HG02642 (cell line): ENCODE measurements around the gene ABCG2.

Source experiments
- ATAC-seq: cut with Tn5 transposase; IDR thresholded peaks from one replicate; pipeline ENCODE4 v1.9.1; 2021; ENCODE audit warnings: mild to moderate bottlenecking; ENCODE audit not compliant: unreplicated experiment, poor library complexity

ABCG2 gene

DNA sequence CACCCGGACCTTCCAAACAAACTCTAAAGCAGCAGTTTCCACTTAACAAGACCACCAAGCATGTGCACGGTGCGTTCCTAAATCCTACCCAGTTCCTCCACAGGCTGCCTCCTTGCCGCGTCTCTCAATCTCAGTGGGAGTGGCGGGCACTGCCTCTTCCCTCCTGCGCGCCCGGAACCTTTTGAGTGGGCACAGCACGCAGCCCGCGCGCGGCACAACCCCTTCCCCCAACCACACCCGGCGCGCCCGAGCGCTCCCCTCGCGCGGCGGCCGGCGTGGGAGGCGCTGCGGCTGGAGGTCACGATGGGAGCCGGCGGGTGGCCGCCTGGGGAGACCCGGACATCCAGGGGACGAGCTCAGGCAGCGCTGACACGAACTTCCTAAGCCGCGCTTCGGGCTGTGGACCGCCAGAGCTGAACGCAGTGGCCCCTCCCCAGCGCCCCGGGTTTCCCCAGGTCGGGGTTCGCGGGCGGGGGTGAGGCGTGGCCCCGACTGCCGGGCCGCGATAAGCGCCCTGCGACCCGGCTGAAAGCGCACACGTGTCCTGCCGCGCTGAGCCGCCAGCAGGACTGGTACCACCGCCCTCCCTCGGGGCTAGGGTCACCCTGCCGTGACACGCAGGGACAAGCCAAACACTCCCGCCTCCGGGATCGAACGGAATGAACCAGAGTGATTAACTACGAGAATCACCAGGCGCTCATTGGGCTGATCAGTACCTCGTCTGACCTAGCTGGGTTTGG, at the start of gene ABCG2:
ABCG2 (minus strand) TSS at position 151 of the 740 bp plus-strand sequence. CDS start 18,644 bp downstream, outside the sequence.
- ATAC-seq: peak; percentile 69

DNA sequence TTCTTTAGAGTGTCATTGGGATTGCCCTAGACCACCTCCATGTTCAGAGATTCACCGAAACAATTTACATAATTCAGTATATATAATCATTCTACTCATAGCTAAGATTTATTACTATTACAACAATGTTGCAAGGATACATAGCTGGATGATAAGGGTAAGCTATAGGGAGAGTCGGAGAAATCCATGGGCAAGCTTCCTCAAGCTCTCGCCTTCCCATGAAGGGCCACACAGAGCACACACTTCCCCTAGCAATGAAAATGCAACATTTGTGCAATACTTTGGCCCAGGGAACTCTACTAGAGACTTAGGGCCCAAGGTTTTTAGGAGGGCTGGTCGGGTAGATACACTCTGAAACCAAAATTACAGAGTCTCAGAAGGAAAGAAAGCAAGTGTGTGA, 49.7 kb upstream of the ABCG2 start:
- ATAC-seq: no peak

DNA sequence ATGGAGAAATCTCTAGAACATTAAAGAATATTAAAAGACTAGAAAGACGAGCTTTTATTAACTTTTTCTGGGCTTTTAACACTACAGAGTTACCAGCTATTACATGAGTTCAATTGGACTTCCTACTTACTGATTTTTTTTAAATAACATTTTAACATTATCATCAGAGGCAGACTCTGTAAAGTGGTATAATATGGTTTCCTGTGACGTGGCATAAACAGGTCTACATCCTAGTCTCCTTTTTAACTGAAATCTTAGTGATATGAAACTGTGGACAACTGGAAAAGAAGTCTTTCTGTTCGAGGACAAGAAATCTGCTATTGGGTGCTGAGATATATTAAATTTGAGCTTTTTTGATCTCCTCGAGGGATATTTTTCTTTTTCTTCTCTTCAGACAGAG, 48.7 kb upstream of the ABCG2 start:
- ATAC-seq: no peak

DNA sequence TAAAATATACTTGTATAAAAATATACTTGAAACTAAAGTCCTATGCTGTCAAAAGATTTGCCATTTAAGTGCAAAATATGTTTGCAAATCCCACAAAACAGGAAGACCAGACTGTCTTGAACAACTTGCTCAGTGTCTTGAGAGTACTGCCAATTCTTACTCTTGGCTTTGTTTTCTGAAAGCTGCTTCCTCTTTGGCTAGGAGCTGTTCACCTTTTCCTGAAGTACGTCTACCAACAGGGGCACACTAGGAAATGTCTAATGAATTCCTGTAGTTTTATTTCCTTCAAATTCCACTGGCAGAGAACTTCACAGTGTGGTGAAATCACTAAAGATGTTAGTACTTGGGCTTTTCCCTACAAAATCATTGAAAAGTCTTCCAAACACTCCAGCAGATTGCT, 46.4 kb upstream of the ABCG2 start:
- no peak for ATAC-seq

DNA sequence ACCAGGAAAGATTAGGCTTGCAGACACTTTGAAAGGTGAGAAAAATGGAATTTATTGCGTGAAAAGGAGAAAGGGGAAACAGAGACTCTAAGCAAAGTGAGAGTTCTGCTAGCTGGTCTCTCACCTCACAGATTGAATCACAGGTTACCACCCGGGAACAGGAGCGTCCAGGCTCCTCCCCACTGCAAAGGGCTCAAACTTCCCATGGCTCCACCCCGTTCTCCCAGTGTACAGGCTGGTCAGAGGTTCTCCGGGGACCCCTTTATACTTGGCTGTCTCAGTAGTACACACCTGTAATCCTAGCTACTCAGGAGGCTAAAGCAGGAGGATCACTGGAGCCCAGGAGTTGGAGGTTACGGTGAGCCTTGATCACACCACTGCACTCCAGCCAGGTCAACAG, 44.0 kb upstream of the ABCG2 start:
- ATAC-seq: no peak

DNA sequence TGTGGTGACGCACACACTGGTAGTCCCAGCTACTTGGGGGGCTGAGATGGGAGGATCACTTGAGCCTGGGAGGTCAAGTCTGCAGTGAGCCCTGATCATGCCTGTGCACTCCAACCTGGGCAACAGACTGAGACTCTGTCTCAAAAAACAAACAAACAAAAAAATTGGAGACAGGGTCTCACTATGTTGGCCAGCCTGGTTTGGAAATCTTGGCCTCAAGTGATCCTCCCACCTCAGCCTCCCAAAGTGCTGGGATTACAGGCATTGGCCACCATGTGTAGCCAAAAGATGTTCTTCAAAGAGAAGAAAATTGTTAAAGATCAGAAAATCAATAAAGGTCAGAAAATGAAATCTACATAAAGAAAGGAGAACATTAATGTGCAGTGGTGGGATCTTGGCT, 41.7 kb upstream of the ABCG2 start:
- ATAC-seq: no peak

DNA sequence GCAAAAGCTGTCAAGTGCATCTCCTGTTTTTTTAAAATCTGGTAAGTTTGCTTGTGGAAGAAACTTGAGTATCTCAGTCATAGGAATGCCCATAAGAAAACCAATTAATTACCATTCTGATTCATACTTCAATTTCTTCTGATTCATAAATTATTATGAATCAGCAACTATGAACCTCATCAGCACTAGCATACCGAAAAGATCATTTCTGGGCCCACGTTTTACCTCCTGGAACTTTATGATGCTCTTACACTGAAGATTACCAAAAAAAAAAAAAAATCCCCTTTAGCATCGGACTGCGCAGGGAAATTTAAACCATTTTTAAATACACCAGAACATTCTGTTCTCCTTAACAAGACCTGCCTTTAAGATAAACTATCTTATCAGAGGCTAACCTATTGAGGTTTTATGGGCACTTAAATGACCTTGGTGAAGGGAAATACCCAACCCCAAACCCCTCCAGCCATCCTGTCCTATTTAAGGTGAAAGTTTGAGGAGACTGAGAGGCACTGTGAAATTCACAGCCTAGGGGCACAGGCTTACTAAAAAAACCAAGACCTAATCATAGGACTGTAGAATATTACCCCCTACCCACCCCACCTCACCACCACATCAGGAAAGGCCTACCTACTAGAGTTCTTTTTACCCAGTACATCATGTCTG, 38.2 kb upstream of the ABCG2 start:
- ATAC-seq: no peak

DNA sequence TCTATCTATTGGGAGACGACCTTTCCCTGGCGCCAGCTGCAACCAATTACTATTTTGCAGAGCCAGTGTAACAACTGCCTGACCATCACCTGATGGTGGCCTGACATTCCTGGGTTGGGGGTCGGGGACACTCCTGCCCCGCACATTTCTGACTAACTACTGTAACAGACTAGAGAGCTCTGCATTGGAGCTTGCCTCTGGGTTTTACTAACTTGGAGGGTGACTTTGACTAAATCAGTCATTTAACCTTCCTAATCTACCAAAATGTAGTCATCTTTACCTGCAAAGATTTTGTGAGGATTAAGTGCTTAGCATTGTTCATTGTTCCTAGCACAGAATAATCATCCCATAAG, 37.5 kb upstream of the ABCG2 start:
- ATAC-seq: no peak

DNA sequence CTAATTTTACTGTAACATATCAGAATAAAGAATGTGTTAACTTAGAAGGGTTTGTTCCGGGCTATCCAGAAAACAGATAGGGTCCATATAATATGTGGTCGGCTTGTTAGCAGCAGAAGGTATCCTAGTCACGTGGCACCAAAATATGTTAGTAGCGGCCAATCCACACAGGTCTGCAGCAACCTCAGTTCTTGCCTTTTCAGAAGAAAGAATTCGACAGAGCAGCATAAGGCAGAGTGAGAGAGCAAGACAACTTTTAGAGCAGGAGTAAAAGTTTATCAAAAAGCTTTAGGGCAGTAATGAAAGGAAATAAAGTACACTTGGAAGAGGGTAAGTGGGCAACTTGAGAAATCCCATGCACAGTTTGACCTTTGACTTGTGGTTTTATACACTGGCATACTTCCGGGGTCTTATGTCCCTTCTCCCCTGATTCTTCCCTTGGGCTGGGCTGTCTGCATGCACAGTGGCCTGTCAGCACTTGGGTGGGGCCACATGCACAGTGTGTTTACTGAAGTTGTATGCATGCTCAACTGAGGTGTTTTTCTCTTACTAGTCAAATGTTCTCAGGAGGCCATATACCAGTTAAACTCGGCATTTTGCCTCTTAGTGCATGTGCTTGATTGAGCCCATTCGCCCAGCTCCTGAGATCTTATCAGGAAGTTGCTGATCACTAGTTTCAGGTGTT, 37.0 kb upstream of the ABCG2 start:
- no peak for ATAC-seq

DNA sequence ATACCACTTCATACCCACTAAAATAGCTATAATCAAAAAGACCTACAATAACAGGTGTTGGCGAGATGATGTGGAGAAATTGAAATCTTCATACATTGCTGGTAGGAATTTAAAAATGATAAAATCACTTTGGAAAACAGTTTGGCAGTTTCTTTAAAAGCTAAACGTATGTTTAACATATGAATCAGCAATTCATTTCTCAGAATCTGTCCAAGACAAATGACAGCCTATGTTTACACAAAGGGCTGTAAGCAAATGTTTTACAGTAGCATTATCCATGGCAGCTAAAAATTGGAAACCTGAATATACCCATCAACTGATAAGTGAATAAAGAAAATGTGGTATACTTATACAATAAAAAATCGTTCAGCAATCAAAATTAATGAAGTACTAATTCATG, 33.0 kb upstream of the ABCG2 start:
- no peak for ATAC-seq

DNA sequence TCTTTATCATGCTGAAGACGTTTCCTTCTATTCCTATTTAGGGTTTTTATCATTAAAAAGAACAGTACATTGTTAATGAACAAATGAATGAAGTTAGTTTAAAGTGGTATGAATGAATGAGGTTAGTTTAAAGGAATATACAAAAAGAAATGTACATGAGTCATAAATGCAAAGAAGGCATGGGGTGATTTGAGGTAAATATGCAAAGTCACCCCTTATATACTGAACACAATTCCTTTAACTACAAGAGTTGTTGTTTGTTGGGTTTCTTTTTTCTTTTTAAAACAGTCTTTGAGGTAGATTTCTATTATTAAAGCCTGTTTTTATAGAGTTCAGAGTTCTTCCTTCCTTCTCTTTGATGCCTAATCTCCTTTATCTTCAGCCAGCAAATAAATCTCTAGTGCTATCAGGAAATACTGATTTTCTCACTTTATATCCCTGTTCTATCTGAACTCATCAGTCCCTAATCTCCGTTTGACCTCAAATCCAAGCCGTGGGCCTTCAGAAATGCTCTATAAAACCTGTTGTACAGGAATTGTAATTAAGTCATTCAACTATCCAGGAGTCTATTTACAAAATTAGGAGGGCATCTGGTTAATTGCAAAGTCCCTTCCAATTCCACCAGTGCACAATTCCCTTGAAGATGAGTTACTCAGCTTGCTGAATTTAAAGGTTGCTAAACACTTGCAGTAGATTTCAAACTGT, 31.6 kb upstream of the ABCG2 start:
- no peak for ATAC-seq

DNA sequence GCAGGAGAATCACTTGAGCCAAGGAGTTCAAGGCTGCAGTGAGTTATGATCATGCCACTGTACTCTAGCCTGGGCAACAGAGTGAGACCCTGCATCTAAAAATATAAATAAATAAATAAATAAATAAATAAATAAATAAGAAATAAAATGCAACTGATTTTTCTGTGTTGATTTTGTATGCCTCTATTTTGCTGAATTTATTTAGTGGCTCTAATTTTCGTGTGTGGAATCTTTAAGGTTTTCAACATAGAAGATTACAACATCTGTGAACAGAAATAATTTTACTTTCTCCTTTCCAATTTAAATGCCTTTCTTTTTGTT, 30.9 kb upstream of the ABCG2 start:
- no peak for ATAC-seq

DNA sequence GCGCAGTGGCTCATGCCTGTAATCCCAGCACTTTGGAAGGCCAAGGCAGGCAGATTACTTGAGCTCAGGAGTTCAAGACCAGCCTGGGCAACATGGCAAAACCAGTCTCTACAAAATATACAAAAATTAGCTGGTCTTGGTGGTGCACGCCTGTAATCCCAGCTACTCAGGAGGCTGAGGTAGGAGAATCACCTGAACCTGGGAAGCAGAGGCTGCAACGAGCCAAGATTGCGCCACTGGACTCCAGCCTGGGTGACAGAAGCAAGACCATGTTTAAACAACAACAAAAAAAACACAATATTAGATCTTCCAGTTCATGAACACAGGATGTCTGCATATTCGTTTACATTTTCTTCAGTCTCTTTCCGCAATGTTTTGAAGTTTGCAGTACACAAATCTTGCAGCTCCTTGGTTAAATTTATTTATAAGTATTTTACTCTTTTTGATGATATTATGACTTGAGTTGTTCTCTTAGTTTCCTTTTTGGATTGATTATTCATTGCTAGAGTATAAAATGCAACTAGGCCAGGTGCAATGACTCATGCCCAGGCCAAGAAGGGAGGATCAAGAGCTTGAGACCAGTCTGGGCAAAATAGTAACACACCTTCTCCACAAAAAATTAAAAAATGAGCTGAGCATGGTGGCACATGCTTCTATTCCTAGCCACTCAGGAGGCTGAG, 30.4 kb upstream of the ABCG2 start:
- no peak for ATAC-seq

DNA sequence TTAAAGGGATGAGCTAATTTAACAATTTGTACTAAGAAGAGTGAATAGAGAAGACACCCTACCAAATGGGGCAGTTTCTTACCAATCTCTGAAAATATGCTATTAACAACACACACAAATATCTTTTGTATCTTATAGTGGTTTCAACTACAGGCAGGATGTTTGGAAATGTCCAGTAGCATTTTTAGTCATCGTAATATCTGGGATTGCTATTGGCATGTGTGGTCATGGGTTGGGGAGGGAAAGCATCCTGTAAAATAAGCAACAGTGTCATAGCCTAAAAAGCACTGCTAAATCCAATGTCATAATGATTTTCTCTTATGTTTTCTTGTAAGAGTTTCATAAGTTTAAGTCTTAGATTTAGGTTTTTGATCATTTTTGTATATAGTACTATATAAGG, 29.3 kb upstream of the ABCG2 start:
- no peak for ATAC-seq

DNA sequence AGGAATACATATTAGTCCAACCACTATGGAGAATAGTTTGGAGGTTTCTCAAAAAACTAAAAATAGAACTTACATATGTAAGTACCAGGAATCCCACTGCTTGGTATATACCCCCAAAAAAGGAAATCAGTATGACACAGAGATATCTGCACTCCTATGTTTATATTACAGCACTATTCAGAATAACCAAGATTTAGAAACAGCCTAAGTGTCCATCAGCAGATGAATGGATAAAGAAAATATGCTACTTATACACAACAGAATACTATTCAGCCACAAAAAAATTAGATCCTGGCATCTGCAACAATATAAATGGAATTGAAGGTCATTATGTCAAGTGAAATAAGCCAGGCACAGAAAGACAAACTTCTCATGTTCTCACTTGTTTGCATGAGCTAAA, 27.5 kb upstream of the ABCG2 start:
- no peak for ATAC-seq

DNA sequence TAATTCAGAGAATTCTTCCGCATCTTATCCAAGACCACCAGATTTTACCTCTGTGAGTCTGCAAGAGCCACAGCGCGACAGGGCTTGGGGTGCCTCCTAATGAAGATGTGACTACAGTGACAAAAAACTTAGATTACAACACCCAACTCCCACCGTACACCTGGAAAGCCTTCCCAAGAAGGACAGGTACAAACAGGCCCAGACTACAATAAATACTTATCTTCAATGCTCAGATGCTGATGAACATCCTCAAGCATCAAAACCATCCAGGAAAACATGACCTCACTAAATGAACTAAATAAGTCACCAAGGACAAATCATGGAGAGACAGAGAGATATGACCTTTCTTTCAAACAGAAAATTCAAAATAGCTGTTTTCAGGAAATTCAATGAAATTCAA, 20.8 kb upstream of the ABCG2 start:
- no peak for ATAC-seq

DNA sequence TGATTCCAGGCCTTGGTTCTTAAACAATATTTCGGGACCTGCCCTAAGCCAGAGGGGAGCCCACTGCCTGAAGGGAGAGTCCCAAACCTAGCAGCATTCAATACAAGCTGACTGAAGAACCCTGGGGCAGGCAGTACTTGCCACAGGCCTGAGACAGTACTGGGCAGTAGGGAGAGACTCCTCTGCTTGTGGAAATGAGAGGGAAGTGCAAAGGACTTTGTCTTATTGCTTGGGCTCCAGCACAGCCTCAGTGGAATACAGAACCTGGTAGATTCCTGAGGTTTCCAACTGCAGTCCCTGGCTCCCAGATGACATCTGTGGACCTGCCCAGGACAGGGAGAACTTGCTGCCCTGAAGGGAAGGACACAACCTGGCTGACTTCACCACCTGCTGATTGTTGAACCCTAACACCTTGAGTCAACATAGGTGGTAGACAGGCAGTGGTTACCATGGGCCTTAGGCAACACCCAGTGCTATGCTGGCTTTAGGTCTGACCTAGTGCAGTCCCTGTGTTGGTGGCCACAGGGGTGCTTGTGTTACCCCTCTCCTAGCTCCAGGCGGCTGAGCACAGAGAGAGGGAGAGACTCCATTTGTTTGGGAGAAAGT, 20.3 kb upstream of the ABCG2 start:
- ATAC-seq: no peak

DNA sequence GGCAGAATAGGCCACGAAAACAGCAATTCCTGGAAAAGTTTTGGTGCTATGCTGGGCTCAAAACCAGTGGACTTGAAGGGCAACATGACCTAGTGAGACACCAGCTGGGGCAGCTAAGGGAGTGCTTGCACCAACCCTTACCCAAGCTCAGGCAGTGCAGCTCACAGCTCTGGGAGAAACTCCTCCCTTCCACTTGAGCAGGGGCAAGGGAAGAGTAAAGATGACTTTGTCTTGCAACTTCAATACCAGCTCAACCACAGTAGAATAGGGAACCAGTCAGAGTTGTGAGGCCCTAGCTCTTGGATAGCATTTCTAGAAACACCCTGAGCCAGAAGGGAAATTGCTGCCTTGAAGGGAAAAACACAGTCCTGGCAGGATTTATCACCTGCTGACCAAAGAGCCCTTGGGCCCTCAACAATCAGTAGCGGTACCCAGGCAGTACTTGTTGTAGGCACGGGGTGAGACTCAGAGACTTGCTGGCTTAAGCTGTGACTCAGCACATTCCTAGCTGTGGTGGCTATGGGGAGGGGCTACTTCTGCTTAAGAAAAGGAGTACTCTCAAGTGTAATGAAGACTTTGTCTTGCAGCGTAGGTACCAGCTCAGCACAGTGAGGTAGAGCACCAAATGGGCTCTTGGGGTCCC, 19.7 kb upstream of the ABCG2 start:
- no peak for ATAC-seq

DNA sequence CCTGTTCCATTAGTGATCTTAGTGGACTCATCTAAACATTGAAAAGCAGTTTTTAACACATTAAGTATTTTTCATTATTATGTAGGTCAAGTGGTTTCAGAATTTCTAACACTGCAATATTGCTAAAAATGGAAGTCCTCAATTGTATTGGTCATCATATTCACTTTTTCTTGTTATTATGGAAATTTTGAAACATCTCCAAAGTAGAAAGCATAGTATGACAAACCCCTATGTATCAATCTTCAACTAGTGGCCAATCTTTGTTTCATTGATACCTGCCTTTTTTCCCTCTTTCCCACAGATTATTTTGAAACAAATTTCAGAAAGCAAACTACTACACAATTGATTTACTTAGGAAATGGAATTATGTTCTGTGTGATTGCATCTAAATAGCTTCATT, 14.5 kb upstream of the ABCG2 start:
- no peak for ATAC-seq

DNA sequence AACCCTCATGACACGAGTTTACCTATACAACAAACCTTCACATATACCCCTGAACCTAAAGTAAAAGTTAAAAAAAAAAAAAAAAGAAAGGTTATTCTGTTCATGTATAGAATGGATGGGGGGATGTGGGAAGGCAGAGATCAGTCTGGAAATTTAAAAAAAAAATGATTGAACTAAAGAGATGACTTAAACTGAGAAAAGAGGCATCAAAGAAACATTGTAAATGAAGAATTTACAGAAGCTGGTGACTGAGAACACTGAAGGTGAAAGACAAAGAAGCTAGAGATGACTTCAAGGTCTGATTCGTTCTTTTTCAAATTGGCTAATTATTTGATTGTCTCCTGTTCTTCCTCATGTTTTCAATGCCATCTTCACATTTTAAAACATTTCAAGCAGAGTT, 12.8 kb upstream of the ABCG2 start:
- ATAC-seq: no peak
